GM20000 (cell line): ENCODE data around the gene CHST11.

ENCODE experiments used
- DNase-seq: peaks from one replicate; pipeline ENCODE4 v3.0.0; 2012; ENCODE audit warnings: low spot score
- TF ChIP-seq, protein P1 (sequence below): IDR thresholded peaks from 2 replicates; pipeline ENCODE4 v1.5.1; 2012; ENCODE audit warnings: mild to moderate bottlenecking, control low read depth; ENCODE audit errors: extremely low read depth, missing control alignments

The CHST11 gene

GRCh38 chr12:104472748-104473147 is 16.0 kb downstream of the CHST11 start:
- DNase-seq, result no peak
- TF ChIP-seq, protein P1, sequence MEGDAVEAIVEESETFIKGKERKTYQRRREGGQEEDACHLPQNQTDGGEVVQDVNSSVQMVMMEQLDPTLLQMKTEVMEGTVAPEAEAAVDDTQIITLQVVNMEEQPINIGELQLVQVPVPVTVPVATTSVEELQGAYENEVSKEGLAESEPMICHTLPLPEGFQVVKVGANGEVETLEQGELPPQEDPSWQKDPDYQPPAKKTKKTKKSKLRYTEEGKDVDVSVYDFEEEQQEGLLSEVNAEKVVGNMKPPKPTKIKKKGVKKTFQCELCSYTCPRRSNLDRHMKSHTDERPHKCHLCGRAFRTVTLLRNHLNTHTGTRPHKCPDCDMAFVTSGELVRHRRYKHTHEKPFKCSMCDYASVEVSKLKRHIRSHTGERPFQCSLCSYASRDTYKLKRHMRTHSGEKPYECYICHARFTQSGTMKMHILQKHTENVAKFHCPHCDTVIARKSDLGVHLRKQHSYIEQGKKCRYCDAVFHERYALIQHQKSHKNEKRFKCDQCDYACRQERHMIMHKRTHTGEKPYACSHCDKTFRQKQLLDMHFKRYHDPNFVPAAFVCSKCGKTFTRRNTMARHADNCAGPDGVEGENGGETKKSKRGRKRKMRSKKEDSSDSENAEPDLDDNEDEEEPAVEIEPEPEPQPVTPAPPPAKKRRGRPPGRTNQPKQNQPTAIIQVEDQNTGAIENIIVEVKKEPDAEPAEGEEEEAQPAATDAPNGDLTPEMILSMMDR, result no peak

GRCh38 chr12:104473374-104473983 is 16.7 kb downstream of the CHST11 start:
- TF ChIP-seq, protein P1, result no peak

GRCh38 chr12:104475271-104475670 is 18.5 kb downstream of the CHST11 start:
- DNase-seq, result no peak
- TF ChIP-seq, protein P1, result no peak

More at GRCh38 chr12:104473374-104473983, 16.7 kb downstream of the CHST11 start:
- DNase-seq, result no peak

GRCh38 chr12:104477510-104478390 is 21.0 kb downstream of the CHST11 start:
- no peak for DNase-seq

DNA sequence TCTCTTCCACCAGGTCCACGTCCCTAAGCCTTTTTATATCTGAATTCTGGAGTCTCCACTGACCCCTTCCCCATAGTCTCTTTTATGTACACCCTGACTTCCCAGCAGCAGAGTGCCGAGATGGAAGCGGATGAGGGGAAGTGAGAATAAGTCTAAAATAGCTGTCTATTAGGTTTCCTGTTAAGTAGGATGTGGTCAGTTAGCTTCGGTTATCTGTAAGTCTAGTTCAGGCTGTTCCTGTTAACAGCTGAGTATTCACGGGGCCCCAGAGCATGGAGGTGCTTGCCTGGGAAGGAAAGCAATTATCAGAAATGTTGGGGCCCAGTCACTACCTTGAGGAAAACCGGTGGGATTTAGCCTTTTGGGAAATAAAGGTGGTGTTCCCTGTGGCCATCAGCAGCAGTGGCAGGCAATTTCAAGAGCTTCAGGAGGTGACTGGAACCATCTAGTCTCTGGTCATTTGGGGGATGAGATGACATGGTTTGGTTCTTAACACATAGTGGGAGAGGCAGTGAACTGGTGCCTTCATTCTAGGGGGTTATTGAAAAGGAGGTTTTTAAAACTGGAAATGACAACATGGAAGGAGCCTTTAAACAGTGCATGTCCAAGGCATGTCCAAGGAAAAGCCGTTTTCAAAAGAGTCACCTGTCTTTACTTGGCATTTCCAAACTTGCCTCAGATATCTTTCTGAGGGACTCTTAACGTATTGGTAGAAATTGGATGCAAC is 21.8 kb downstream of the CHST11 start:
- TF ChIP-seq, protein P1, result no peak

More at GRCh38 chr12:104477510-104478390, 21.0 kb downstream of the CHST11 start:
- TF ChIP-seq, protein P1, result no peak

GRCh38 chr12:104479123-104479662 is 22.4 kb downstream of the CHST11 start:
- no peak for DNase-seq
- TF ChIP-seq, protein P1, result no peak

More for the DNA sequence above, 21.8 kb downstream of the CHST11 start:
- DNase-seq, result peak; percentile 59

DNA sequence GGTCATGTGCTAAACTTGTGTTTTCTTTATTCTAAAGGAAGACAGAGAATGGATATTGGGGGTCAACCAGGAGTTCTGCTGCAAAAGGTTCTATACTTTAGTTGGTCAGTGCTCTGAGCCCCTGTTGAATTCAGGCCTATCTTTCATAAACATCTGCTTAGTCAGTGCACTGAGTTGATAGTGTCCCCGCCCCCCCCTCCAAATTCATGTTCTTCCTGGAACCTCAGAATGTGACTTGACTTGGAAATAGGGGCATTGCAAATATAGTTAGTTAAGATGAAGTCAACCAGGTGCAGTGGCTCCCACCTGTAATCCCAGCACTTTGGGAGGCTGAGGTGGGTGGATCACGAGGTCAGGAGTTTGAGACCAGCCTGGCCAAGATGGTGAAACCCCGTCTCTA is 23.3 kb downstream of the CHST11 start:
- TF ChIP-seq, protein P1, result no peak
- DNase-seq, result no peak
